GM23338 (cell line): ENCODE data around the gene ATP9A. TPM values are rescaled to one million over a fixed set of nuclear protein-coding genes. Genes with fewer than 3 reads are reported as not detected.

ENCODE experiments used
- ATAC-seq: fragments of 200-7000 bp; cut with Tn5 transposase; 3 replicates; pipeline ENCODE4 v1.9.1; 2020
- DNase-seq: peaks from one replicate; pipeline ENCODE4 v3.0.0-alpha.2; 2015; ENCODE audit warnings: low spot score
- H2AFZ ChIP-seq: fragments of 200-600 bp; sonication (generic); 2 replicates; pipeline ENCODE4 v1.8.0; 2016; ENCODE audit warnings: antibody characterized with exemption, mild to moderate bottlenecking, moderate library complexity
- H3F3A ChIP-seq: fragments of 200-600 bp; sonication (generic); replicated peaks from 2 replicates; pipeline ENCODE4 v1.8.0; 2017; ENCODE audit warnings: antibody characterized with exemption, mixed run types, low read depth
- H3K27ac ChIP-seq: fragments of 200-600 bp; sonication (generic); 2 replicates; pipeline ENCODE4 v1.6.1; 2016; ENCODE audit warnings: low read depth
- H3K27me3 ChIP-seq: fragments of 200-600 bp; sonication (generic); 2 replicates; pipeline ENCODE4 v1.8.0; 2016; ENCODE audit warnings: mild to moderate bottlenecking, mixed run types, moderate library complexity; ENCODE audit not compliant: insufficient read depth
- H3K36me3 ChIP-seq: fragments of 200-600 bp; sonication (generic); 2 replicates; pipeline ENCODE4 v1.8.0; 2016; ENCODE audit warnings: mild to moderate bottlenecking; ENCODE audit not compliant: insufficient read depth
- H3K4me1 ChIP-seq: fragments of 200-600 bp; sonication (generic); 2 replicates; pipeline ENCODE4 v1.8.0; 2016; ENCODE audit warnings: mild to moderate bottlenecking, moderate library complexity; ENCODE audit not compliant: insufficient read depth
- H3K4me2 ChIP-seq: fragments of 200-600 bp; sonication (generic); 2 replicates; pipeline ENCODE4 v1.7.1; 2017; ENCODE audit warnings: mixed run types
- H3K4me3 ChIP-seq: fragments of 200-600 bp; sonication (generic); 2 replicates; pipeline ENCODE4 v1.6.1; 2016; ENCODE audit warnings: mixed run types
- H3K79me2 ChIP-seq: fragments of 200-600 bp; sonication (generic); replicated peaks from 2 replicates; pipeline ENCODE4 v1.8.0; 2017; ENCODE audit warnings: mild to moderate bottlenecking; ENCODE audit not compliant: insufficient read depth
- H3K9me2 ChIP-seq: fragments of 200-600 bp; sonication (generic); 2 replicates; pipeline ENCODE4 v1.8.0; 2017; ENCODE audit not compliant: insufficient read depth
- H4K20me1 ChIP-seq: fragments of 200-600 bp; sonication (generic); replicated peaks from 2 replicates; pipeline ENCODE4 v1.8.0; 2017; ENCODE audit warnings: mild to moderate bottlenecking; ENCODE audit not compliant: insufficient read depth
- H3K27ac Mint-ChIP-seq: 2 replicates; pipeline ENCODE4 v1.8.0; 2020; ENCODE audit warnings: inconsistent platforms, mild to moderate bottlenecking, moderate library complexity, mixed read lengths
- H3K27me3 Mint-ChIP-seq: 3 replicates; pipeline ENCODE4 v1.8.0; 2022; ENCODE audit warnings: low read depth, mild to moderate bottlenecking, moderate library complexity, mixed read lengths, inconsistent platforms; ENCODE audit not compliant: insufficient read depth, poor library complexity
- H3K36me3 Mint-ChIP-seq: 3 replicates; pipeline ENCODE4 v1.8.0; 2021; ENCODE audit warnings: low read depth, mild to moderate bottlenecking, inconsistent platforms, moderate library complexity, mixed read lengths
- H3K4me1 Mint-ChIP-seq: 3 replicates; pipeline ENCODE4 v1.8.0; 2020; ENCODE audit warnings: mild to moderate bottlenecking, inconsistent platforms, mixed read lengths
- H3K4me3 Mint-ChIP-seq: 3 replicates; pipeline ENCODE4 v1.8.0; 2021; ENCODE audit warnings: moderate library complexity, mild to moderate bottlenecking, inconsistent platforms, mixed read lengths
- H3K9me3 Mint-ChIP-seq: 3 replicates; pipeline ENCODE4 v1.8.0; 2020; ENCODE audit warnings: moderate library complexity, mild to moderate bottlenecking, inconsistent platforms, mixed read lengths
- EZH2 ChIP-seq: fragments of 200-600 bp; sonication (generic); IDR thresholded peaks from one replicate; pipeline ENCODE4 v1.8.0; 2017; ENCODE audit warnings: antibody characterized with exemption, mild to moderate bottlenecking, low read depth; ENCODE audit not compliant: unreplicated experiment
- EZH2phosphoT487 ChIP-seq: fragments of 200-600 bp; sonication (generic); IDR thresholded peaks from one replicate; pipeline ENCODE4 v1.8.1; 2018; ENCODE audit warnings: antibody characterized with exemption; ENCODE audit not compliant: unreplicated experiment
- NANOG ChIP-seq: IDR thresholded peaks from 2 replicates; pipeline ENCODE4 v1.6.1; 2016; ENCODE audit warnings: antibody characterized with exemption, borderline replicate concordance
- POLR2AphosphoS5 ChIP-seq: IDR thresholded peaks from 2 replicates; pipeline ENCODE4 v1.6.1; 2016; ENCODE audit warnings: antibody characterized with exemption, low read depth
- STAT1 ChIP-seq: IDR thresholded peaks from one replicate; pipeline ENCODE4 v1.6.1; 2016; ENCODE audit warnings: antibody characterized with exemption; ENCODE audit not compliant: unreplicated experiment
- ZNF114 ChIP-seq: fragments of 250-450 bp; sonication (Bioruptor Pico); IDR thresholded peaks from 2 replicates; pipeline ENCODE4 v1.5.0; 2020; ENCODE audit warnings: mild to moderate bottlenecking, moderate library complexity
- ZNF331 ChIP-seq: fragments of 250-450 bp; sonication (Bioruptor Pico); IDR thresholded peaks from 2 replicates; pipeline ENCODE4 v1.5.0; 2020; ENCODE audit warnings: low read depth, mild to moderate bottlenecking, moderate library complexity
- polyA plus RNA-seq: library from polyadenylated mRNA; unstranded; fragments of >200 nt; fragmentation: Nextera tagmentation; extraction: Ambion mirVana; gene quantifications from 2 replicates; pipeline ENCODE4 v1.2.1, GENCODE V29; 2016
- total RNA-seq: library from RNA; depleted of rRNA; stranded (reverse); fragments of >200 nt; shearing (Covaris generic); gene quantifications from 2 replicates; pipeline ENCODE4 v1.2.3, GENCODE V29; 2014
- TF ChIP-seq, protein P1 (sequence below), 2 experiments: fragments of 200-600 bp in 1 of 2; sonication (generic) in 1 of 2; conservative IDR thresholded peaks; 2 replicates each; pipeline versions ENCODE4 v1.5.1 to v1.6.1; 2016 to 2017; ENCODE audit warnings: antibody characterized with exemption in 2 of 2, low read depth in 2 of 2, mild to moderate bottlenecking in 2 of 2, moderate library complexity in 1 of 2
- TF ChIP-seq, protein P2 (sequence below): IDR thresholded peaks from one replicate; pipeline ENCODE4 v1.6.1; 2018; ENCODE audit warnings: antibody characterized with exemption; ENCODE audit not compliant: unreplicated experiment
- TF ChIP-seq, protein P3 (sequence below): IDR thresholded peaks from 2 replicates; pipeline ENCODE4 v1.6.1; 2016; ENCODE audit warnings: antibody characterized with exemption

The ATP9A gene
- total and polyA plus RNA-seq, 2 experiments from 2014 or later, result 0.94 to 5.9 TPM

DNA sequence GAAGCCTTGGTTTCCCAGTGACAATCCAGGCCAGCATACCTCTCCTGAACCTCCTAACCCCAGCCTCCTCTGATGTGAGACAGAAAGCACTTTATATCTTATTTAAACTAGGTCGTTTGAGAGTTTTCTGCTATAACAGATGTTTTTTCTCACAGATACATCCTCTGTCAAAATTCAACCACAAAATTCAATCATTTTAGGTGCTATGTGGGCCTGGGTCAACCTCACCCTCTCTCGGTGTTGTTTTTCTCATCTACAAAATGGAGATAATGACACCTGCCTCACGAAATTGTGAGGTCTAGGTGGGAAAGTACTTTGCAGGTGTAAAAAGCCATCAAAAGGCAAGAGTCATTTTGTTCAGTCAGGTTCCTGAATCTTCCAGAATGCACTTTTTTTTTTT, 179.4 kb downstream of the ATP9A start (continued):
- TF ChIP-seq, protein P1, sequence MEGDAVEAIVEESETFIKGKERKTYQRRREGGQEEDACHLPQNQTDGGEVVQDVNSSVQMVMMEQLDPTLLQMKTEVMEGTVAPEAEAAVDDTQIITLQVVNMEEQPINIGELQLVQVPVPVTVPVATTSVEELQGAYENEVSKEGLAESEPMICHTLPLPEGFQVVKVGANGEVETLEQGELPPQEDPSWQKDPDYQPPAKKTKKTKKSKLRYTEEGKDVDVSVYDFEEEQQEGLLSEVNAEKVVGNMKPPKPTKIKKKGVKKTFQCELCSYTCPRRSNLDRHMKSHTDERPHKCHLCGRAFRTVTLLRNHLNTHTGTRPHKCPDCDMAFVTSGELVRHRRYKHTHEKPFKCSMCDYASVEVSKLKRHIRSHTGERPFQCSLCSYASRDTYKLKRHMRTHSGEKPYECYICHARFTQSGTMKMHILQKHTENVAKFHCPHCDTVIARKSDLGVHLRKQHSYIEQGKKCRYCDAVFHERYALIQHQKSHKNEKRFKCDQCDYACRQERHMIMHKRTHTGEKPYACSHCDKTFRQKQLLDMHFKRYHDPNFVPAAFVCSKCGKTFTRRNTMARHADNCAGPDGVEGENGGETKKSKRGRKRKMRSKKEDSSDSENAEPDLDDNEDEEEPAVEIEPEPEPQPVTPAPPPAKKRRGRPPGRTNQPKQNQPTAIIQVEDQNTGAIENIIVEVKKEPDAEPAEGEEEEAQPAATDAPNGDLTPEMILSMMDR (conservative IDR thresholded peaks at IDR 0.05; ENCODE audit: low read depth in 2 of 2), result no peak
- no peak for TF ChIP-seq ZNF114 (CRISPR knock-in tag)
- TF ChIP-seq, protein P2, sequence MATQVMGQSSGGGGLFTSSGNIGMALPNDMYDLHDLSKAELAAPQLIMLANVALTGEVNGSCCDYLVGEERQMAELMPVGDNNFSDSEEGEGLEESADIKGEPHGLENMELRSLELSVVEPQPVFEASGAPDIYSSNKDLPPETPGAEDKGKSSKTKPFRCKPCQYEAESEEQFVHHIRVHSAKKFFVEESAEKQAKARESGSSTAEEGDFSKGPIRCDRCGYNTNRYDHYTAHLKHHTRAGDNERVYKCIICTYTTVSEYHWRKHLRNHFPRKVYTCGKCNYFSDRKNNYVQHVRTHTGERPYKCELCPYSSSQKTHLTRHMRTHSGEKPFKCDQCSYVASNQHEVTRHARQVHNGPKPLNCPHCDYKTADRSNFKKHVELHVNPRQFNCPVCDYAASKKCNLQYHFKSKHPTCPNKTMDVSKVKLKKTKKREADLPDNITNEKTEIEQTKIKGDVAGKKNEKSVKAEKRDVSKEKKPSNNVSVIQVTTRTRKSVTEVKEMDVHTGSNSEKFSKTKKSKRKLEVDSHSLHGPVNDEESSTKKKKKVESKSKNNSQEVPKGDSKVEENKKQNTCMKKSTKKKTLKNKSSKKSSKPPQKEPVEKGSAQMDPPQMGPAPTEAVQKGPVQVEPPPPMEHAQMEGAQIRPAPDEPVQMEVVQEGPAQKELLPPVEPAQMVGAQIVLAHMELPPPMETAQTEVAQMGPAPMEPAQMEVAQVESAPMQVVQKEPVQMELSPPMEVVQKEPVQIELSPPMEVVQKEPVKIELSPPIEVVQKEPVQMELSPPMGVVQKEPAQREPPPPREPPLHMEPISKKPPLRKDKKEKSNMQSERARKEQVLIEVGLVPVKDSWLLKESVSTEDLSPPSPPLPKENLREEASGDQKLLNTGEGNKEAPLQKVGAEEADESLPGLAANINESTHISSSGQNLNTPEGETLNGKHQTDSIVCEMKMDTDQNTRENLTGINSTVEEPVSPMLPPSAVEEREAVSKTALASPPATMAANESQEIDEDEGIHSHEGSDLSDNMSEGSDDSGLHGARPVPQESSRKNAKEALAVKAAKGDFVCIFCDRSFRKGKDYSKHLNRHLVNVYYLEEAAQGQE, result no peak
- no peak for TF ChIP-seq ZNF331 (CRISPR knock-in tag)
- no peak for TF ChIP-seq STAT1

DNA sequence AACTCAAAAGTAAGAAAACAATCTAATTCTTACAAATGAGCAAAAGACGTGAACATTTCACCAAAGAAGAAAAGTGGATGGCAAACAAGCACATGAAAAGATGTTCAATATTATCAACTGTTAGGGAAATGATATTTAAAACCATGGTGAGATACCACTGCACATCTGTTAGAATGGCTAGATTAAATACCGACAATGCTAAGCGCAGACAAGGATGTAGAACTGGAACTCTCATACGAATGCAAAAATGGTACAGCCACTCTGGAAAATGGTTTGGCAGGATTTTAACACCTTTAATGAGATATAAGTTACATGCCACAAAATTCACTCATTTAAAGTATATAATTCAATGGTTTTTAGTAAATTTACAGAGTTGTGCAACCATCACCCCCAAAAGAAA, 181.0 kb downstream of the ATP9A start:
- H3K36me3 ChIP-seq, result no peaks in the 10 kb centered on the region
- no peak overlapping the region for H3K4me3 ChIP-seq
- H2AFZ ChIP-seq, result no peak overlapping the region
- no peaks in the 10 kb centered on the region for H3K27me3 ChIP-seq
- H3K4me1 ChIP-seq, result no peaks in the 10 kb centered on the region
- no peaks in the 10 kb centered on the region for H3F3A ChIP-seq
- Mint-ChIP-seq H3K36me3 (no peaks in the 10 kb centered on the region), H3K9me3 (no peaks in the 10 kb centered on the region), H3K4me3 (no peak overlapping the region), H3K27me3 (peaks cover 6% of the 10 kb centered on the region), H3K27ac (no peak overlapping the region), H3K4me1 (peaks cover 4% of the 10 kb centered on the region; the same call in 1 of the 3 replicates)
- H3K79me2 ChIP-seq, result no peaks in the 10 kb centered on the region
- H3K27ac ChIP-seq, result no peak overlapping the region
- DNase-seq (no peak), ATAC-seq (no peak)
- no peak overlapping the region for H3K4me2 ChIP-seq
- no peaks in the 10 kb centered on the region for H4K20me1 ChIP-seq
- H3K9me2 ChIP-seq, result peaks cover 3% of the 10 kb centered on the region; the same call in 1 of the 2 replicates
- TF ChIP-seq, protein P1 (conservative IDR thresholded peaks at IDR 0.05; ENCODE audit: low read depth in 2 of 2), result no peak
- TF ChIP-seq EZH2phosphoT487 (no peak), ZNF331 (CRISPR knock-in tag) (no peak), ZNF114 (CRISPR knock-in tag) (no peak), NANOG (no peak), EZH2 (no peak), POLR2AphosphoS5 (no peak)
- TF ChIP-seq, protein P3, sequence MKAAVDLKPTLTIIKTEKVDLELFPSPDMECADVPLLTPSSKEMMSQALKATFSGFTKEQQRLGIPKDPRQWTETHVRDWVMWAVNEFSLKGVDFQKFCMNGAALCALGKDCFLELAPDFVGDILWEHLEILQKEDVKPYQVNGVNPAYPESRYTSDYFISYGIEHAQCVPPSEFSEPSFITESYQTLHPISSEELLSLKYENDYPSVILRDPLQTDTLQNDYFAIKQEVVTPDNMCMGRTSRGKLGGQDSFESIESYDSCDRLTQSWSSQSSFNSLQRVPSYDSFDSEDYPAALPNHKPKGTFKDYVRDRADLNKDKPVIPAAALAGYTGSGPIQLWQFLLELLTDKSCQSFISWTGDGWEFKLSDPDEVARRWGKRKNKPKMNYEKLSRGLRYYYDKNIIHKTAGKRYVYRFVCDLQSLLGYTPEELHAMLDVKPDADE, result no peak
- TF ChIP-seq, protein P2, result no peak
